Upper lobe of right lung (tissue), 1 donor: ENCODE measurements around the gene RPS6KL1. TPM values are rescaled to one million over a fixed set of nuclear protein-coding genes. Genes with fewer than 3 reads are reported as not detected.

Experiments
- ATAC-seq: fragments of 200-7000 bp; cut with Tn5 transposase; one replicate; pipeline ENCODE4 v1.9.1; 2020; ENCODE audit warnings: mild to moderate bottlenecking, moderate library complexity
- DNase-seq: peaks from one replicate; pipeline ENCODE4 v3.0.0-alpha.2; 2020
- H3K27ac ChIP-seq: fragments of 200-600 bp; one replicate; pipeline ENCODE4 v1.8.0; 2022
- H3K27me3 ChIP-seq: fragments of 200-600 bp; one replicate; pipeline ENCODE4 v1.8.0; 2022; ENCODE audit warnings: mild to moderate bottlenecking
- H3K36me3 ChIP-seq: fragments of 200-600 bp; one replicate; pipeline ENCODE4 v1.8.0; 2022
- H3K4me1 ChIP-seq: fragments of 200-600 bp; one replicate; pipeline ENCODE4 v1.8.0; 2022
- H3K4me3 ChIP-seq: fragments of 200-600 bp; one replicate; pipeline ENCODE4 v1.8.0; 2022; ENCODE audit warnings: mild to moderate bottlenecking
- H3K9me3 ChIP-seq: fragments of 200-600 bp; one replicate; pipeline ENCODE4 v1.8.0; 2022
- CTCF ChIP-seq: fragments of 200-600 bp; IDR thresholded peaks from one replicate; pipeline ENCODE4 v1.8.0; 2022; ENCODE audit warnings: antibody characterized with exemption
- intact Hi-C: fragments of 100-400 bp; cut with DNase I; formaldehyde crosslinking; loops from one replicate; pipeline ENCODE4 v1.11.0; 2022
- total RNA-seq: library from RNA; stranded (reverse); fragmentation: NEBNext Ultra II Directional; extraction: Animal tissue kit (Norgen Biotek cat#: 25700); gene quantifications from one replicate; pipeline ENCODE4 v1.2.1, GENCODE V29; 2021
- donor health status: DM: no; HTN: yes; CAD: no; lungs with severe emphysema.

RPS6KL1 gene
- total RNA-seq, 1 donor from 2014 or later: 5.1 TPM

- no peak for TF ChIP-seq CTCF
- H3K36me3 ChIP-seq: no peaks in the 10 kb centered on the region
- no peak overlapping the region for H3K27ac ChIP-seq
- intact Hi-C loops: no loop called here
- ATAC-seq (no peak), DNase-seq (no peak)
- H3K27me3 ChIP-seq: no peaks in the 10 kb centered on the region
- peaks cover 18% of the 10 kb centered on the region for H3K4me1 ChIP-seq
- no peak overlapping the region for H3K4me3 ChIP-seq
- no peaks in the 10 kb centered on the region for H3K9me3 ChIP-seq
These were observed 68.0 kb downstream of the RPS6KL1 start for GRCh38 chr14:74855021-74855420.

Other genes starting within 250 kb of the RPS6KL1 start
- gene AREL1, start 210.2 kb downstream of the RPS6KL1 start, total RNA-seq: 36.8 TPM
- gene FCF1, start 210.1 kb downstream of the RPS6KL1 start, total RNA-seq: 40.7 TPM
- 53.0 TPM for gene YLPM1, start 159.9 kb downstream of the RPS6KL1 start, total RNA-seq
- not detected for gene PROX2, start 47.1 kb downstream of the RPS6KL1 start, total RNA-seq
- gene DLST, start 41.3 kb downstream of the RPS6KL1 start, total RNA-seq: 90.1 TPM
- gene PGF, start 32.3 kb upstream of the RPS6KL1 start, total RNA-seq: 4.7 TPM
- 34.8 TPM for gene EIF2B2, start 79.7 kb upstream of the RPS6KL1 start, total RNA-seq
- gene MLH3, start 128.2 kb upstream of the RPS6KL1 start, total RNA-seq: 33.4 TPM
- gene ACYP1, start 140.8 kb upstream of the RPS6KL1 start, total RNA-seq: 15.3 TPM
- gene ZC2HC1C, start 146.4 kb upstream of the RPS6KL1 start, total RNA-seq: 4.5 TPM
- 78.1 TPM for gene NEK9, start 203.8 kb upstream of the RPS6KL1 start, total RNA-seq